HepG2 (cell line): Measurements from ENCODE around the gene ZNF771. TPM values are rescaled to one million over a fixed set of nuclear protein-coding genes. Genes with fewer than 3 reads are reported as not detected.

Experiments used
- CBX2 ChIP-seq, 2 experiments: fragments of 200-600 bp in 1 of 2; sonication (generic); formaldehyde crosslinking in 1 of 2; IDR thresholded peaks; 2 replicates each; pipeline versions ENCODE4 v1.7.0 to v1.8.1; 2018 to 2022; ENCODE audit warnings: low read depth in 2 of 2, low read length in 1 of 2, mild to moderate bottlenecking in 1 of 2, missing genetic modification reagents in 1 of 2
- DMAP1 ChIP-seq: IDR thresholded peaks from 2 replicates; pipeline ENCODE4 v1.6.1; 2016
- DR1 ChIP-seq: sonication (generic); formaldehyde crosslinking; IDR thresholded peaks from 2 replicates; pipeline ENCODE4 v1.8.0; 2021; ENCODE audit warnings: mild to moderate bottlenecking, missing genetic modification reagents, inconsistent platforms
- HIVEP1 ChIP-seq: sonication (generic); formaldehyde crosslinking; IDR thresholded peaks from 2 replicates; pipeline ENCODE4 v1.4.0; 2020; ENCODE audit warnings: mild to moderate bottlenecking, missing genetic modification reagents
- KLF6 ChIP-seq: IDR thresholded peaks from 2 replicates; pipeline ENCODE4 v1.8.0; 2016; ENCODE audit warnings: missing biosample characterization, missing genetic modification reagents
- MBD4 ChIP-seq: IDR thresholded peaks from 2 replicates; pipeline ENCODE4 v1.6.1; 2012; ENCODE audit warnings: low read length, inconsistent platforms, borderline replicate concordance
- PRMT3 ChIP-seq: sonication (generic); formaldehyde crosslinking; IDR thresholded peaks from 2 replicates; pipeline ENCODE4 v1.8.1; 2022; ENCODE audit warnings: low read depth, mild to moderate bottlenecking, moderate library complexity, missing genetic modification reagents, borderline replicate concordance
- SMYD3 ChIP-seq: sonication (generic); formaldehyde crosslinking; IDR thresholded peaks from 2 replicates; pipeline ENCODE4 v1.8.1; 2023; ENCODE audit warnings: mild to moderate bottlenecking, missing genetic modification reagents
- SNRNP70 ChIP-seq: fragments of 200-400 bp; formaldehyde crosslinking; IDR thresholded peaks from 2 replicates; pipeline ENCODE4 v1.6.1; 2017; ENCODE audit warnings: mild to moderate bottlenecking, low read depth, low read length, moderate library complexity
- SOX13 ChIP-seq, 3 experiments: fragments of 450-650 bp in 1 of 3; sonication (generic) in 1 of 3; formaldehyde crosslinking in 1 of 3; IDR thresholded peaks in 2 of 3; conservative IDR thresholded peaks in 1 of 3; 2 replicates each; pipeline versions ENCODE4 v1.5.0 to v1.6.1; 2016 to 2020; ENCODE audit warnings: antibody characterized with exemption in 1 of 3, mild to moderate bottlenecking in 1 of 3, missing compliant biosample characterization in 1 of 3, missing genetic modification reagents in 1 of 3, moderate library complexity in 1 of 3
- STAT5B ChIP-seq: sonication (generic); formaldehyde crosslinking; IDR thresholded peaks from 2 replicates; pipeline ENCODE4 v1.4.0; 2020; ENCODE audit warnings: missing genetic modification reagents
- ZBTB25 ChIP-seq: IDR thresholded peaks from 2 replicates; pipeline ENCODE4 v1.6.1; 2018; ENCODE audit warnings: missing genetic modification reagents
- ZFP91 ChIP-seq: sonication (generic); formaldehyde crosslinking; IDR thresholded peaks from 2 replicates; pipeline ENCODE4 v1.9.0; 2022; ENCODE audit warnings: missing genetic modification reagents, mild to moderate bottlenecking, borderline replicate concordance
- ZNF138 ChIP-seq: sonication (generic); formaldehyde crosslinking; IDR thresholded peaks from 2 replicates; pipeline ENCODE4 v1.5.0; 2020; ENCODE audit warnings: mild to moderate bottlenecking, low read depth, missing genetic modification reagents
- ZNF232 ChIP-seq: sonication (generic); formaldehyde crosslinking; IDR thresholded peaks from 2 replicates; pipeline ENCODE4 v1.4.0; 2020; ENCODE audit warnings: missing genetic modification reagents, borderline replicate concordance
- ZNF256 ChIP-seq: sonication (generic); formaldehyde crosslinking; conservative IDR thresholded peaks from 2 replicates; pipeline ENCODE4 v1.4.0; 2020; ENCODE audit warnings: missing genetic modification reagents
- ZNF382 ChIP-seq: sonication (generic); formaldehyde crosslinking; IDR thresholded peaks from 2 replicates; pipeline ENCODE4 v1.5.0; 2020; ENCODE audit warnings: missing genetic modification reagents, mild to moderate bottlenecking, borderline replicate concordance
- ZNF652 ChIP-seq: IDR thresholded peaks from 2 replicates; pipeline ENCODE4 v1.6.1; 2016; ENCODE audit warnings: low read depth, borderline replicate concordance
- polyA plus RNA-seq, 8 experiments: library from polyadenylated mRNA; depleted of rRNA in 3 of 8; stranded (reverse) in 7 of 8; unstranded in 1 of 8; fragments of >200 nt; fragmentation: Illumina TruSeq in 4 of 8; extraction: Trizol in 4 of 8; gene quantifications; 2 replicates each; pipeline versions ENCODE4 v1.2.1 to v1.2.3, GENCODE V29; 2011 to 2016; ENCODE audit warnings: low read depth in 4 of 8, missing spikeins in 1 of 8, mixed read lengths in 1 of 8; ENCODE audit not compliant: insufficient read depth in 1 of 8
- total RNA-seq, 5 experiments: library from RNA; depleted of rRNA; stranded (reverse); fragments of >200 nt; fragmentation: Illumina TruSeq; extraction: Trizol; gene quantifications; 2 replicates each; pipeline ENCODE4 v1.2.3, GENCODE V29; 2016; ENCODE audit warnings: low read depth in 1 of 5
- TF ChIP-seq, protein P1 (sequence below): sonication (generic); formaldehyde crosslinking; IDR thresholded peaks from 2 replicates; pipeline ENCODE4 v1.4.0; 2020; ENCODE audit warnings: missing genetic modification reagents
- TF ChIP-seq, protein P2 (sequence below): sonication (generic); formaldehyde crosslinking; IDR thresholded peaks from 2 replicates; pipeline ENCODE4 v1.4.0; 2020; ENCODE audit warnings: mild to moderate bottlenecking, low read depth, missing genetic modification reagents

The ZNF771 gene
- total and polyA plus RNA-seq, 2 of the 13 experiments (the other 11 are each of a cell fraction or from before 2014, with no cell fraction given) = 5.0 to 11.8 TPM

GRCh38 chr16:30430428-30430970, 23.1 kb downstream of the ZNF771 start (continued):
- TF ChIP-seq SOX13 (IDR thresholded peaks at IDR 0.05) (no peak), SOX13 (CRISPR knock-in tag; conservative IDR thresholded peaks at IDR 0.05 in 1 of 2, IDR thresholded peaks at IDR 0.05 in 1 of 2) (peak in 1 of 2 experiments; percentile 10; a peak in 1 of 4 replicates), ZFP91 (CRISPR knock-in tag) (no peak; the same call in none of the 2 replicates), PRMT3 (no peak), ZNF382 (no peak), ZNF232 (peak; percentile 93), CBX2 (IDR thresholded peaks at IDR 0.05; ENCODE audit: low read depth, low read length) (no peak), CBX2 (CRISPR knock-in tag; IDR thresholded peaks at IDR 0.05; ENCODE audit: low read depth) (peak; percentile 96), HIVEP1 (no peak), ZNF138 (CRISPR knock-in tag) (0 out of 2 replicates have a peak, but pooled peaks have one; percentile 62), ZNF652 (CRISPR knock-in tag) (no peak; the same call in 1 of the 2 replicates), ZNF256 (CRISPR knock-in tag) (0 out of 2 replicates have a peak, but pooled peaks have one; percentile 81), DR1 (CRISPR knock-in tag) (no peak; the same call in 1 of the 2 replicates), KLF6 (CRISPR knock-in tag) (no peak; the same call in 1 of the 2 replicates), SMYD3 (CRISPR knock-in tag) (0 out of 2 replicates have a peak, but pooled peaks have one; percentile 64), STAT5B (CRISPR knock-in tag) (no peak), MBD4 (no peak), ZBTB25 (CRISPR knock-in tag) (no peak; the same call in 1 of the 2 replicates), SNRNP70 (no peak), DMAP1 (CRISPR knock-in tag) (no peak; the same call in none of the 2 replicates)
- TF ChIP-seq, protein P1, sequence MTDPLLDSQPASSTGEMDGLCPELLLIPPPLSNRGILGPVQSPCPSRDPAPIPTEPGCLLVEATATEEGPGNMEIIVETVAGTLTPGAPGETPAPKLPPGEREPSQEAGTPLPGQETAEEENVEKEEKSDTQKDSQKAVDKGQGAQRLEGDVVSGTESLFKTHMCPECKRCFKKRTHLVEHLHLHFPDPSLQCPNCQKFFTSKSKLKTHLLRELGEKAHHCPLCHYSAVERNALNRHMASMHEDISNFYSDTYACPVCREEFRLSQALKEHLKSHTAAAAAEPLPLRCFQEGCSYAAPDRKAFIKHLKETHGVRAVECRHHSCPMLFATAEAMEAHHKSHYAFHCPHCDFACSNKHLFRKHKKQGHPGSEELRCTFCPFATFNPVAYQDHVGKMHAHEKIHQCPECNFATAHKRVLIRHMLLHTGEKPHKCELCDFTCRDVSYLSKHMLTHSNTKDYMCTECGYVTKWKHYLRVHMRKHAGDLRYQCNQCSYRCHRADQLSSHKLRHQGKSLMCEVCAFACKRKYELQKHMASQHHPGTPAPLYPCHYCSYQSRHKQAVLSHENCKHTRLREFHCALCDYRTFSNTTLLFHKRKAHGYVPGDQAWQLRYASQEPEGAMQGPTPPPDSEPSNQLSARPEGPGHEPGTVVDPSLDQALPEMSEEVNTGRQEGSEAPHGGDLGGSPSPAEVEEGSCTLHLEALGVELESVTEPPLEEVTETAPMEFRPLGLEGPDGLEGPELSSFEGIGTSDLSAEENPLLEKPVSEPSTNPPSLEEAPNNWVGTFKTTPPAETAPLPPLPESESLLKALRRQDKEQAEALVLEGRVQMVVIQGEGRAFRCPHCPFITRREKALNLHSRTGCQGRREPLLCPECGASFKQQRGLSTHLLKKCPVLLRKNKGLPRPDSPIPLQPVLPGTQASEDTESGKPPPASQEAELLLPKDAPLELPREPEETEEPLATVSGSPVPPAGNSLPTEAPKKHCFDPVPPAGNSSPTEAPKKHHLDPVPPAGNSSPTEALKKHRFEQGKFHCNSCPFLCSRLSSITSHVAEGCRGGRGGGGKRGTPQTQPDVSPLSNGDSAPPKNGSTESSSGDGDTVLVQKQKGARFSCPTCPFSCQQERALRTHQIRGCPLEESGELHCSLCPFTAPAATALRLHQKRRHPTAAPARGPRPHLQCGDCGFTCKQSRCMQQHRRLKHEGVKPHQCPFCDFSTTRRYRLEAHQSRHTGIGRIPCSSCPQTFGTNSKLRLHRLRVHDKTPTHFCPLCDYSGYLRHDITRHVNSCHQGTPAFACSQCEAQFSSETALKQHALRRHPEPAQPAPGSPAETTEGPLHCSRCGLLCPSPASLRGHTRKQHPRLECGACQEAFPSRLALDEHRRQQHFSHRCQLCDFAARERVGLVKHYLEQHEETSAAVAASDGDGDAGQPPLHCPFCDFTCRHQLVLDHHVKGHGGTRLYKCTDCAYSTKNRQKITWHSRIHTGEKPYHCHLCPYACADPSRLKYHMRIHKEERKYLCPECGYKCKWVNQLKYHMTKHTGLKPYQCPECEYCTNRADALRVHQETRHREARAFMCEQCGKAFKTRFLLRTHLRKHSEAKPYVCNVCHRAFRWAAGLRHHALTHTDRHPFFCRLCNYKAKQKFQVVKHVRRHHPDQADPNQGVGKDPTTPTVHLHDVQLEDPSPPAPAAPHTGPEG (CRISPR knock-in tag) = peak; percentile 90
- TF ChIP-seq, protein P2, sequence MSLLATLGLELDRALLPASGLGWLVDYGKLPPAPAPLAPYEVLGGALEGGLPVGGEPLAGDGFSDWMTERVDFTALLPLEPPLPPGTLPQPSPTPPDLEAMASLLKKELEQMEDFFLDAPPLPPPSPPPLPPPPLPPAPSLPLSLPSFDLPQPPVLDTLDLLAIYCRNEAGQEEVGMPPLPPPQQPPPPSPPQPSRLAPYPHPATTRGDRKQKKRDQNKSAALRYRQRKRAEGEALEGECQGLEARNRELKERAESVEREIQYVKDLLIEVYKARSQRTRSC (CRISPR knock-in tag) = no peak; the same call in 1 of the 2 replicates
